HCT116 (cell line): Measurements from ENCODE around the gene GBF1.

ENCODE experiments used
- ATF3 ChIP-seq: IDR thresholded peaks from 2 replicates; pipeline ENCODE4 v1.6.1; 2012
- CTCF ChIP-seq, 3 experiments: fragments of 200-600 bp in 1 of 3; sonication (generic) in 1 of 3; IDR thresholded peaks in 2 of 3; conservative IDR thresholded peaks in 1 of 3; 2 replicates each; pipeline ENCODE4 v1.5.1; 2012 to 2017; ENCODE audit warnings: low read depth in 2 of 3, low read length in 2 of 3, antibody characterized with exemption in 1 of 3, borderline replicate concordance in 1 of 3, control low read depth in 1 of 3, mild to moderate bottlenecking in 1 of 3, mixed read lengths in 1 of 3, mixed run types in 1 of 3, moderate library complexity in 1 of 3; ENCODE audit not compliant: insufficient read depth in 1 of 3
- POLR2A ChIP-seq: IDR thresholded peaks from 2 replicates; pipeline ENCODE4 v1.7.0; 2011; ENCODE audit warnings: borderline replicate concordance; ENCODE audit not compliant: insufficient read depth, insufficient read length; ENCODE audit errors: extremely low read depth
- POLR2AphosphoS5 ChIP-seq: IDR thresholded peaks from 2 replicates; pipeline ENCODE4 v1.6.1; 2011; ENCODE audit warnings: mild to moderate bottlenecking, low read depth, low read length, moderate library complexity
- RAD21 ChIP-seq: IDR thresholded peaks from 2 replicates; pipeline ENCODE4 v1.6.1; 2012; ENCODE audit warnings: low read depth, mild to moderate bottlenecking
- YY1 ChIP-seq: IDR thresholded peaks from 2 replicates; pipeline ENCODE4 v1.6.1; 2011; ENCODE audit warnings: low read length, low read depth, moderate library complexity, mild to moderate bottlenecking; ENCODE audit not compliant: insufficient replicate concordance; ENCODE audit errors: extremely low read depth
- ZNF274 ChIP-seq: fragments of 200-500 bp; sonication (Bioruptor generic); IDR thresholded peaks from 2 replicates; pipeline ENCODE4 v1.6.1; 2014; ENCODE audit warnings: mild to moderate bottlenecking, low read depth, low read length, inconsistent platforms
- TF ChIP-seq, protein P1 (sequence below): IDR thresholded peaks from 2 replicates; pipeline ENCODE4 v1.6.1; 2012

DNA sequence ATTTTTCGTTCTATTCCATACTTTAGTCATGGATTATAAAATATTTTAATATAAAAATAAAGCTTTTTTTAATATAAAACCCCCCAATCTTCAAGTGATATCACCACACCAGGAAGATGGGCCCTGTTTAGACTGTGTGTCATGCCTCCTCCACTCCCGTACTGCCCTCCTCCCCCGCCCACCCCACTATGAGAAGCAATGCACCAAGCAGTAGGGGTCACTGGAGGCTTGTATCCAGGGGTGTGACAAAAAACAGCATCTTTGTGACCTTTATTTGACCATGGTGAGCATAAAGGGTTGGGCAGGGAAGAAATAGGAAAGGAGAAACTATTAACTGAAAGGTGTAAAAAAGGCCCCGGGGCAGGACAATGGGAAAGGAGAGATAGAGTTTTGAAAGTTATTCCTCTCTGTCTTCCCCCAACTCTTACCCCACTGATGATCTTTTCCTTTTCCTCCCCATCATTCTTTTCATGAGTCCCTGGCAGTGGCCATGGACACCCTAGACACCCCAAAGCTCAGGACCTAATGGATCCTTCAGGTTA lies 7.5 kb upstream of the GBF1 start:
- no peak for TF ChIP-seq ZNF274
- TF ChIP-seq CTCF (IDR thresholded peaks at IDR 0.05 in 2 of 3, conservative IDR thresholded peaks at IDR 0.05 in 1 of 3; ENCODE audit: borderline replicate concordance in 1 of 3, insufficient read depth in 1 of 3, low read depth in 2 of 3, low read length in 2 of 3), result no peak
- no peak for TF ChIP-seq YY1
- TF ChIP-seq ATF3, result no peak
- TF ChIP-seq, protein P1, sequence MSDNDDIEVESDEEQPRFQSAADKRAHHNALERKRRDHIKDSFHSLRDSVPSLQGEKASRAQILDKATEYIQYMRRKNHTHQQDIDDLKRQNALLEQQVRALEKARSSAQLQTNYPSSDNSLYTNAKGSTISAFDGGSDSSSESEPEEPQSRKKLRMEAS, result no peak
- no peak for TF ChIP-seq POLR2A
- TF ChIP-seq POLR2AphosphoS5, result no peak
- no peak for TF ChIP-seq RAD21
